Gastroesophageal sphincter (tissue), 4 donors: ENCODE results near the gene NR2C2. TPM values are rescaled to one million over a fixed set of nuclear protein-coding genes. Genes with fewer than 3 reads are reported as not detected.

Source experiments
- ATAC-seq: fragments of 150-250 bp; one replicate; pipeline ENCODE4 v1.9.1; 2016; ENCODE audit warnings: mild to moderate bottlenecking, moderate library complexity
- H3K27ac ChIP-seq, 4 donors: fragments of 200-600 bp; sonication (generic) in 3 of 4; 1 replicate in 3 of 4; 2 replicates in 1 of 4; pipeline ENCODE4 v1.5.1; 2016 to 2019
- H3K27me3 ChIP-seq: fragments of 200-600 bp; sonication (generic); one replicate; pipeline ENCODE4 v1.5.1; 2019
- H3K36me3 ChIP-seq, 2 donors: fragments of 200-600 bp; sonication (generic); one replicate each; pipeline ENCODE4 v1.5.1; 2019; ENCODE audit warnings: control low read depth in 1 of 2
- H3K4me1 ChIP-seq, 3 donors: fragments of 200-600 bp; sonication (generic); 1 replicate in 2 of 3; 2 replicates in 1 of 3; pipeline ENCODE4 v1.5.1; 2016 to 2019; ENCODE audit warnings: control low read depth in 2 of 3
- H3K4me3 ChIP-seq, 2 donors: fragments of 200-600 bp; sonication (generic); one replicate each; pipeline ENCODE4 v1.5.1; 2019; ENCODE audit warnings: mild to moderate bottlenecking in 1 of 2, moderate library complexity in 1 of 2
- H3K9me3 ChIP-seq, 3 donors: fragments of 200-600 bp; sonication (generic); one replicate each; pipeline ENCODE4 v1.5.1; 2017 to 2019; ENCODE audit warnings: control low read depth in 2 of 3
- EP300 ChIP-seq: sonication (generic); formaldehyde crosslinking; IDR thresholded peaks from one replicate; pipeline ENCODE4 v1.6.1; 2017; ENCODE audit warnings: antibody characterized with exemption, mild to moderate bottlenecking
- POLR2A ChIP-seq, 2 donors: fragments of 450-650 bp; IDR thresholded peaks; one replicate each; pipeline ENCODE4 v1.6.1; 2017; ENCODE audit warnings: antibody characterized with exemption in 2 of 2, mild to moderate bottlenecking in 2 of 2, moderate library complexity in 1 of 2
- POLR2AphosphoS5 ChIP-seq: sonication (generic); formaldehyde crosslinking; IDR thresholded peaks from one replicate; pipeline ENCODE4 v1.6.1; 2017; ENCODE audit warnings: antibody characterized with exemption
- WGBS, 2 donors: methylation state at CpG; one replicate each; pipeline ENCODE4 v1.1.5; 2018; ENCODE audit warnings: low coverage in 1 of 2; 5-methylcytosine and 5-hydroxymethylcytosine counted together
- total RNA-seq, 4 donors: library from RNA; depleted of rRNA; stranded (reverse); fragments of >200 nt; gene quantifications; one replicate each; pipeline ENCODE4 v1.1.0, GENCODE V29; 2016
- TF ChIP-seq, protein P1 (sequence below), 4 experiments: fragments of 200-600 bp in 2 of 4; fragments of 450-650 bp in 2 of 4; sonication (generic) in 1 of 4; IDR thresholded peaks; one replicate each; pipeline ENCODE4 v1.5.1; 2017 to 2019; ENCODE audit warnings: antibody characterized with exemption in 4 of 4, mild to moderate bottlenecking in 2 of 4, moderate library complexity in 2 of 4

NR2C2 gene
- total RNA-seq, 4 donors from 2014 or later: 35.8 to 56.2 (median 40.7) TPM

DNA sequence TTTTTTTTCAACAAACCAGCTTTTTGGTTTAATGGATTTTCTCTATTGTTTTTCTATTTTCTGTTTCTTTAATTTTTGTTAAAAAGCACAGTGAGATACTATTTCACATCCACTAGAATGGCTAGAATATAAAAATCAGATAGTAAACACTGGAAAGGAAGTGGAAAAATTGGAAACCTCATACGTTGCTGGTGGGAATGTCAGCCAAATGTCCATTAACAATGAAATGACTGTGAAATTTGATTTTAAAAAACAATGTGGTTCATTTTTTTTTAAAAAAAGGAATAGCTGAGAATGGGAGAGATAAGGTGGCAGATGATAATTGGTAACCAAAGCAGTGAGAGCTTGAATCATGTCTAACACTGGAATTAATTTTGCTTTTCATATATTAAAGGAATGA is 19.9 kb downstream of the NR2C2 start:
- peaks cover 0 to 27% of the 10 kb centered on the region in 2 donors for H3K36me3 ChIP-seq
- no peak for ATAC-seq
- H3K4me3 ChIP-seq: no peak overlapping the region
- H3K9me3 ChIP-seq: no peaks in the 10 kb centered on the region
- no peak for TF ChIP-seq POLR2A (IDR thresholded peaks at IDR 0.05)
- no peak for TF ChIP-seq POLR2AphosphoS5
- TF ChIP-seq EP300: no peak
- TF ChIP-seq, protein P1, sequence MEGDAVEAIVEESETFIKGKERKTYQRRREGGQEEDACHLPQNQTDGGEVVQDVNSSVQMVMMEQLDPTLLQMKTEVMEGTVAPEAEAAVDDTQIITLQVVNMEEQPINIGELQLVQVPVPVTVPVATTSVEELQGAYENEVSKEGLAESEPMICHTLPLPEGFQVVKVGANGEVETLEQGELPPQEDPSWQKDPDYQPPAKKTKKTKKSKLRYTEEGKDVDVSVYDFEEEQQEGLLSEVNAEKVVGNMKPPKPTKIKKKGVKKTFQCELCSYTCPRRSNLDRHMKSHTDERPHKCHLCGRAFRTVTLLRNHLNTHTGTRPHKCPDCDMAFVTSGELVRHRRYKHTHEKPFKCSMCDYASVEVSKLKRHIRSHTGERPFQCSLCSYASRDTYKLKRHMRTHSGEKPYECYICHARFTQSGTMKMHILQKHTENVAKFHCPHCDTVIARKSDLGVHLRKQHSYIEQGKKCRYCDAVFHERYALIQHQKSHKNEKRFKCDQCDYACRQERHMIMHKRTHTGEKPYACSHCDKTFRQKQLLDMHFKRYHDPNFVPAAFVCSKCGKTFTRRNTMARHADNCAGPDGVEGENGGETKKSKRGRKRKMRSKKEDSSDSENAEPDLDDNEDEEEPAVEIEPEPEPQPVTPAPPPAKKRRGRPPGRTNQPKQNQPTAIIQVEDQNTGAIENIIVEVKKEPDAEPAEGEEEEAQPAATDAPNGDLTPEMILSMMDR (IDR thresholded peaks at IDR 0.05): no peak
- H3K27ac ChIP-seq: no peak overlapping the region
- peaks cover 0 to 7% (median 0%) of the 10 kb centered on the region in 3 donors for H3K4me1 ChIP-seq
- H3K27me3 ChIP-seq: no peaks in the 10 kb centered on the region
- 46 to 88% methylated on average over 1 of the region's 1 CpG for WGBS, 2 donors

DNA sequence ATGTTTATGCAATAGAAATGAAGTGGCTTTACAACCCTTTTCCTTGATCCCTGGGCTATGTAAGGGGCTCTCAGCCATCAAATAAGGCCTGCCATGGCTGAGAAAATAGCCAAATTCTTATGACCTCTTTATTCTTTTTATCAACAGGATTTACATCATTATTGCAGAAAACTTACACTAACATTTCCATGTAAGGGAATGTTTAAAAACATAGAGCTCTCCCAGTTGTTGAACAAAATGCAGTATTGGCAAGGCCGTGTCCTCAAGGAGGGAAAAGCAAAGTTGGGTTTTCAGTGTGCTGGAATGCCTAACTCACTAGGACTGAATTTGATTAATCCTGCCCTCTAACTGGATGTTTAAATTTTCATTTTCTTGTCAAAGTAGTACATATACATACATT is 22.3 kb downstream of the NR2C2 start:
- no peaks in the 10 kb centered on the region for H3K9me3 ChIP-seq
- no peak overlapping the region for H3K4me3 ChIP-seq
- H3K27ac ChIP-seq: no peak overlapping the region
- no peaks in the 10 kb centered on the region for H3K27me3 ChIP-seq
- WGBS, 2 donors: 68% methylated on average over 1 of the region's 1 CpG; no CpG with 5 or more reads in 1 of the 2 donors
- H3K4me1 ChIP-seq: peaks cover 0 to 7% (median 0%) of the 10 kb centered on the region in 3 donors
- peaks cover 0 to 39% of the 10 kb centered on the region in 2 donors for H3K36me3 ChIP-seq
- ATAC-seq: no peak
- TF ChIP-seq, protein P1 (IDR thresholded peaks at IDR 0.05): no peak
- no peak for TF ChIP-seq EP300
- no peak for TF ChIP-seq POLR2A (IDR thresholded peaks at IDR 0.05)
- TF ChIP-seq POLR2AphosphoS5: no peak

DNA sequence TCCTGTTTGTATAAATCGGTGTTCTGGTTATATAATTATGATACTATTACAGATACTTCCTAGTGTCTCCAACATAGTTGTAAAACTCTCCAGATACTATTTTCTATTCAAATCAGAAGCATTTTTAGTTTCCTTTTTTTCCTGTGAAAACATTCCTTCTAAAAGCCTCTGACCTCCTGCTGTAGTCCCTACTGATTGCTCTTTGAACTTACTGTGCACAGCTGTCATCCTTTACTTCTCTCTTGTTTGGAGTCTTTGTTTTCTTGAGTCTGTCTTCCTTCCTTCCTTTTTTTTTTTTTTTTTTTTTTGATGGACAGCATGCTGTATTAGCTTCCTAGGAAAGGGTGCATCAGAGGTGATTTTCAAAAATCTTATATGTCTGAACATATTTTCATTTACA is 28.9 kb downstream of the NR2C2 start:
- no peak for ATAC-seq
- H3K4me3 ChIP-seq: no peak overlapping the region
- H3K27me3 ChIP-seq: no peaks in the 10 kb centered on the region

DNA sequence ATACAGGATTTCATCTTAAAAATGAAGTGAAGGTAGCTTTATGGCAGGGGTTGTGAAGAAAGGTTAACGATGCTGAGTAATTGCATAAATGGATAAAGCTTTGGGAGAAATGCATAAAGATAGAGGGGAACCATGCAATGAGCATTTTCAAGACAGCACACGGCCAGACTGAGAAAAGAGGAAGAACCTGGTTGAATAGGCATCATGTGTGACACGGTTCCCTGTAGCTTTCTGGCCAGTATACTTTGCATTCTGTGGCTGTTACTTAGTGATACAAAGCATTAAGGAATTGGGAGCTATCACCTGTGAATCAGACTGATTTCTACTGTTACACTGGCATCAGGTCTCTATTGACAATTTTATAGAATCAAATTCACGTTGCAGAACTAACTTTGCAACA is 33.3 kb downstream of the NR2C2 start:
- H3K9me3 ChIP-seq: no peaks in the 10 kb centered on the region
- WGBS, 2 donors: 74 to 75% methylated on average over 4 of the region's 4 CpGs
- no peak overlapping the region for H3K27ac ChIP-seq
- TF ChIP-seq, protein P1 (IDR thresholded peaks at IDR 0.05): no peak
- no peak for TF ChIP-seq EP300
- TF ChIP-seq POLR2AphosphoS5: no peak
- no peak for TF ChIP-seq POLR2A (IDR thresholded peaks at IDR 0.05)
- H3K36me3 ChIP-seq: no peaks in the 10 kb centered on the region
- no peak overlapping the region for H3K4me3 ChIP-seq
- H3K4me1 ChIP-seq: peaks cover 0 to 7% (median 0%) of the 10 kb centered on the region in 3 donors
- no peak for ATAC-seq
- no peaks in the 10 kb centered on the region for H3K27me3 ChIP-seq

More for the DNA sequence above, 28.9 kb downstream of the NR2C2 start:
- no peaks in the 10 kb centered on the region for H3K9me3 ChIP-seq
- TF ChIP-seq EP300 (no peak), POLR2A (IDR thresholded peaks at IDR 0.05) (no peak), POLR2AphosphoS5 (no peak)
- TF ChIP-seq, protein P1 (IDR thresholded peaks at IDR 0.05): no peak
- H3K4me1 ChIP-seq: peaks cover 0 to 10% (median 0%) of the 10 kb centered on the region in 3 donors
- peaks cover 0 to 28% of the 10 kb centered on the region in 2 donors for H3K36me3 ChIP-seq
- 61 to 75% methylated on average over 1 of the region's 1 CpG for WGBS, 2 donors
- no peak overlapping the region for H3K27ac ChIP-seq

DNA sequence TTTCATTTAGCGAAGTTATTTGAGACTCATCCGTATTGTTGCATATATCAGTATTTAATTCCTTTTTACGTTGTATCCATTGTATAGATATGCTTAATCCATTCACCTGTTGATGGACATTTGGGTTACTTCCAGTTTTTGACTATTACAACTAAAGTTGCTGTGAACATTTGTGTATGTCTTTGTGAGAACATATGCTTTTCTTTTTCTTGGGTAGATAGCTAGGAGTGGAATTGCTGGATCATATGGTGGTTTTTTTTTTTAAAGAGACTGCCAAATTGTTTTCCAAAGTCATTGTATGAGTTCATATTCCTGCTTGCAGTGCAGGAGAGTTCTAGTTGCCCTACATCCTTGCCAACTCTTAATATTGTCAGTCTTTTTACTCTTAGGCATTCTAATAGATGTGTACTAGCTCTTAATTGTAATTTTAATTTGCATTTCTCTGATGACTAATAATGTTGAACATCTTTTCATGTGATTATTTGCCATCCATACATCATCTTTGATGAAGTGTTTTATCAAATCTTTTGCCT is 37.3 kb downstream of the NR2C2 start:
- H3K36me3 ChIP-seq: no peaks in the 10 kb centered on the region
- H3K4me3 ChIP-seq: no peak overlapping the region
- no peak for TF ChIP-seq POLR2A (IDR thresholded peaks at IDR 0.05)
- TF ChIP-seq POLR2AphosphoS5: no peak
- no peak overlapping the region for H3K27ac ChIP-seq
- H3K9me3 ChIP-seq: no peaks in the 10 kb centered on the region
- 90 to 96% methylated on average over 3 of the region's 3 CpGs for WGBS, 2 donors
- ATAC-seq: no peak
- H3K27me3 ChIP-seq: no peaks in the 10 kb centered on the region
- H3K4me1 ChIP-seq: peaks cover 0 to 29% (median 4%) of the 10 kb centered on the region in 3 donors
